Calu3 (cell line): ENCODE results near the gene SSBP3. TPM values are rescaled to one million over a fixed set of nuclear protein-coding genes. Genes with fewer than 3 reads are reported as not detected.

Experiments
- BruUV-seq: library from RNA; stranded (reverse); fragments of 400-500 nt; replicated peaks from 2 replicates; lab custom pipeline; 2021; lab: Mats Ljungman, UMichigan
- CTCF ChIA-PET: fragments of 300-600 bp; sonication (Branson Sonifier 250); formaldehyde crosslinking; loops from one replicate; lab custom pipeline; 2022; ENCODE audit warnings: antibody characterized with exemption; lab: Charles Lee
- DNase-seq: peaks from one replicate; pipeline ENCODE4 v3.0.0; 2022
- H3K27ac Mint-ChIP-seq: one replicate; pipeline ENCODE4 v1.8.0; 2022; ENCODE audit warnings: mixed read lengths; ENCODE audit not compliant: unreplicated experiment
- H3K27me3 Mint-ChIP-seq: one replicate; pipeline ENCODE4 v1.8.0; 2022; ENCODE audit warnings: mixed read lengths; ENCODE audit not compliant: unreplicated experiment
- H3K36me3 Mint-ChIP-seq: one replicate; pipeline ENCODE4 v1.8.0; 2022; ENCODE audit warnings: mild to moderate bottlenecking, moderate library complexity, mixed read lengths; ENCODE audit not compliant: insufficient read depth, unreplicated experiment
- H3K4me1 Mint-ChIP-seq: one replicate; pipeline ENCODE4 v1.8.0; 2022; ENCODE audit warnings: mild to moderate bottlenecking, low read depth, mixed read lengths; ENCODE audit not compliant: unreplicated experiment
- H3K4me3 Mint-ChIP-seq: one replicate; pipeline ENCODE4 v1.8.0; 2022; ENCODE audit warnings: mild to moderate bottlenecking, low read depth, moderate library complexity, mixed read lengths; ENCODE audit not compliant: unreplicated experiment
- H3K9me3 Mint-ChIP-seq: one replicate; pipeline ENCODE4 v1.8.0; 2022; ENCODE audit warnings: low read depth, mixed read lengths; ENCODE audit not compliant: unreplicated experiment
- CTCF ChIP-seq: fragments of 200-600 bp; IDR thresholded peaks from one replicate; pipeline ENCODE4 v1.8.0; 2022; ENCODE audit warnings: antibody characterized with exemption; ENCODE audit not compliant: unreplicated experiment
- intact Hi-C: fragments of 100-400 bp; cut with micrococcal nuclease; formaldehyde crosslinking; loops from one replicate; pipeline ENCODE4 v1.10.0; 2022; ENCODE audit not compliant: unreplicated experiment
- total RNA-seq: library from RNA; stranded (reverse); gene quantifications from 2 replicates; pipeline ENCODE4 v1.2.3, GENCODE V29; 2022

The SSBP3 gene
- total RNA-seq, 1 experiment from 2014 or later, result 16.6 TPM

GRCh38 chr1:54442185-54442584 is 36.0 kb upstream of the SSBP3 start:
- intact Hi-C loops, result no loop called here
- Mint-ChIP-seq H3K9me3 (no peaks in the 10 kb centered on the region), H3K27me3 (peaks cover 30% of the 10 kb centered on the region), H3K27ac (no peak overlapping the region), H3K4me1 (no peaks in the 10 kb centered on the region), H3K4me3 (no peak overlapping the region), H3K36me3 (no peaks in the 10 kb centered on the region)
- no TSS peak for BruUV-seq
- TF ChIP-seq CTCF, result no peak
- DNase-seq, result no peak
- CTCF ChIA-PET, result interaction anchor here (1.1 kb wide), 1 partner anchor 27 kb away, joined by 3 read pairs; no protein-coding TSS in a partner anchor

- intact Hi-C loops, result no loop called here
- no peak for DNase-seq
- BruUV-seq, result no TSS peak
- TF ChIP-seq CTCF, result no peak
- H3K27ac Mint-ChIP-seq, result no peak overlapping the region
- no peaks in the 10 kb centered on the region for H3K4me1 Mint-ChIP-seq
- H3K9me3 Mint-ChIP-seq, result no peaks in the 10 kb centered on the region
- CTCF ChIA-PET, result no interaction called here
- H3K4me3 Mint-ChIP-seq, result no peak overlapping the region
- no peaks in the 10 kb centered on the region for H3K36me3 Mint-ChIP-seq
- H3K27me3 Mint-ChIP-seq, result peaks cover 5% of the 10 kb centered on the region
Measured at GRCh38 chr1:54439550-54440223, 33.5 kb upstream of the SSBP3 start.

GRCh38 chr1:54437783-54438182 is 31.6 kb upstream of the SSBP3 start:
- Mint-ChIP-seq H3K4me3 (no peak overlapping the region), H3K9me3 (no peaks in the 10 kb centered on the region), H3K36me3 (no peaks in the 10 kb centered on the region), H3K27ac (no peak overlapping the region), H3K27me3 (no peaks in the 10 kb centered on the region), H3K4me1 (no peaks in the 10 kb centered on the region)
- no peak for DNase-seq
- intact Hi-C loops, result no loop called here
- no TSS peak for BruUV-seq
- CTCF ChIA-PET, result no interaction called here
- TF ChIP-seq CTCF, result no peak

GRCh38 chr1:54436826-54437225 is 30.6 kb upstream of the SSBP3 start:
- no peak for TF ChIP-seq CTCF
- BruUV-seq, result no TSS peak
- no peak overlapping the region for H3K4me3 Mint-ChIP-seq
- DNase-seq, result no peak
- intact Hi-C loops, result no loop called here
- H3K27ac Mint-ChIP-seq, result no peak overlapping the region
- H3K4me1 Mint-ChIP-seq, result no peaks in the 10 kb centered on the region
- H3K36me3 Mint-ChIP-seq, result no peaks in the 10 kb centered on the region
- CTCF ChIA-PET, result interaction anchor here (0.7 kb wide), 1 partner anchor 332 kb away, joined by 3 read pairs; no protein-coding TSS in a partner anchor
- H3K27me3 Mint-ChIP-seq, result no peaks in the 10 kb centered on the region
- no peaks in the 10 kb centered on the region for H3K9me3 Mint-ChIP-seq
